ENCODE data around the gene SPAG16.

DNA sequence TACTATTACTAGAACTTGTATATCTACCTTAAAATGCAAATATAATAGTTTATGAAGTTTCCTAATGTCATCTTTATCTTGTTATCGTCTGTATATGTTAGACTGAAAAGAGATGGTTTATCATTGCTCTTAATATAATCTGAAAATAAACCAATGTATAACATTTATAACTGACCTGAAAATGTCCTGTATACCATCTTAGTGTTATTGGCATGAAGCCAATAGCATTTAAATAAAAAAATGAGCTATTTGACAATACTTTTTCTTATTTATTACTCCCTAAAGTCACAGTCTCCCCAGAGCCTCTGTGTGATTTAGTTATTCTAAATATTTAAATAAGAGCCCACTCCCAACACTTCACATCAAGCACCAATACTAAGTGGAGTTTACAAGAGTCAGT is 1128.4 kb downstream of the SPAG16 start:
- TF ChIP-seq POLR2AphosphoS5 (IDR thresholded peaks at IDR 0.05; ENCODE audit: low read depth, low read length) (no peak), POLR2A (IDR thresholded peaks at IDR 0.05; ENCODE audit: low read depth, low read length) (no peak), TAF1 (IDR thresholded peaks at IDR 0.05; ENCODE audit: borderline replicate concordance, low read depth, low read length) (no peak)
